Stimulated activated CD4-positive, alpha-beta T cell treated with anti-CD3 and anti-CD28 coated beads, Interleukin-2, amount 100 ng/mL, for 4 hours (primary cell): Measurements from ENCODE around the gene ZDHHC12.

Experiments
- DNase-seq: peaks from one replicate; pipeline ENCODE4 v3.0.0-alpha.2; 2020; ENCODE audit warnings: low read depth

ZDHHC12 gene

DNA sequence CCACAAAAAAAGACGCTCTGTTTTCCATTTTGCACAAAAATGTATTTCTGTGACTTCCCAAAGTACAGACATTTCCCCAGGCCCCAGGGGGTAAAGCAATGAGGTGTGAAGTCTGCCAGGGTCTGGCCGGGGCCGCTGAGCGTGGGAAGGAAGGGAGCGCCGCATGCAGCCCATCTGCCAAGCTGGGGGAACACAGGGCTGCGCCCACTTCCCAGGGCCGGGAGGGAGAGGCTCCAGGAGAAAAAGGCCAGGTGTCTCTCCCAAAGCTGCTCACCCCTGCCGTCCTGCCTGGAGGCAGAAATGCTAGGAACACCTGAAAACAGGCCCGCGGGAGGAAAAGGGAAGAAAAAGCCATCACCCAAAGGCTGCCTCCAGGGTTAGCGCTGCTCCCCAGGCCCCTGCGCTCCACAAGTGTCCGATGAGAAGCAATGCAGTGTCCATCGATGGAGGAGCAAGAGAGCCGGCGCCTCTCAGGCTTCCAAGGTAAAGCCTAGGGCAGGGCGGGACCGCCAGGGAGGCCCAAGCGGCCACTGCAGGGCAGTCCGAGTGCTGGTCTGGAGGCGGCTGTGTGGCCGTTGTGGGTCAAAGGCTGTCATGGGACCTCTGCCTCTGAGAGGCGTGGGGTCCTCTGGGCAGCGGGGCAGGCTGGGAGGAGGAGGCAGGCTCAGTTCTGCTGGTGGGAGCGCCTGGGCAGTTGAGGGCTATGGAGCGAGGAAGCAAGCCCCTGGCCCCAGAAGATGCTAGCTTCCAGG is 6.0 kb upstream of the ZDHHC12 start:
- no peak for DNase-seq

DNA sequence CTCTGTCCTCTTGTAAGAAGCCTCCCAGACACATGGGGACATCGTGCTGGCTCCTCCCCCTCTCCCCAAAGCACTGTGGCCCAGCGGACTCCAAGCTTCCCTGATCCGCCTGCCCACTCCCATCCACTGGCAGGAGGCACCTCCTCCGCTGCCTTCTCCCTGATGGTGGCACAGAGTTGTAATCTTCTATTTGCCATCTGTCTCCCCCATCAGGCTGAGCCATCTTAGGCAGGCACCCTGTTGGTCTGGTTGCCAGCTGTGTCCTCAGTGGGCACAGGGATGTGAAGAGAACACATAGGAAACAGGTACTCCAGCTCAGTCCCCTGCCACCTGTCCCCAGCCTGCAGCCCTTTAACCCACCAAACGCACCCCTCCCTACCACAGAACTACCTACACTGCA is 5.4 kb upstream of the ZDHHC12 start:
- no peak for DNase-seq

DNA sequence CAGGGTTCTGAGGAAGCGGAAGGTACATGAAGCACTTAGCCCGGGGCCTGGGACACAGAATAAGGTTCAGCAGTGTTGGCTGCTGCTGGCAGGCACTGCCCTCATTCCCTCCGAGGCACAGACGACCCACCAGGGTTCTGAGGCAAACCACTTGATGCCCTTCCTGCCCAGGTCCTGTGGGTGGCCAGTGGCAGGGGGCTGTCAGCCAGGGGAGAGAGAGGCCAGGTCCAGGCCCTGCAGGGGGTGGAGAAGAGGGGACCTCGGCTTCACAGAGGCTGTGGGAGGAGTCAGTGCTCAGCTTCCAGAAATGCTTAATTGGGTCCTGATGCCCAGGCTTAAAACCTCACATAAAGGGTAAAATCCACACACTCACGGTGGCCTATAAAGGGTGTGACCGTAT is 4.4 kb upstream of the ZDHHC12 start:
- DNase-seq, result no peak

DNA sequence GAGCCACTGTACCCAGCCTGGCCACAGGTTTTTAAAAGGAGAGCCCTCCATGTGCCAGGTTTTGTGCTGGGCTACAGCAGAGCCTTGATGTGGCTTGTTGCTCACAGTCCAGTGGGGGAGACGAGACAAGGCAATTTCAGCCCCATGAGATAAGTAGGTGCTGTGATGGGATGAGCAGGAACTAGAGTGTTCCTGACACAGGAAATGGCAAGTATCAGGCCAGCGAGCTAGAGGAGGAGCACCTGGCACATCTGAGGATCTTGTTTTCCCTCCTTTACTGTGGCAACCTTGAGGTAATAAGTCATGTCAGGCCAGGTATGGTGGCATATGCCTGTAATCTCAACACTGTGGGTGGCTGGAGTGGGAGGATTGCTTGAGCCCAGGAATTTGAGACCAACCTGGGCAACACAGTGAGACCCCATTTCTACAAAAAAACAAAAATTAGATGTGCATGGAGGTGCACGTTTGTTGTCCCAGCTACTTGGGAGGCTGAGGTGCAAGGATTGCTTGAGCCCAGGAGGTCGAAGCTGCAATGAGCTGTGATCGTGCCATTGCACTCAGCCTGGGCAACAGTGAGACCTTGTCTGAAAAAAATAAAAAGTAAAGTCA is 3.8 kb upstream of the ZDHHC12 start:
- no peak for DNase-seq

DNA sequence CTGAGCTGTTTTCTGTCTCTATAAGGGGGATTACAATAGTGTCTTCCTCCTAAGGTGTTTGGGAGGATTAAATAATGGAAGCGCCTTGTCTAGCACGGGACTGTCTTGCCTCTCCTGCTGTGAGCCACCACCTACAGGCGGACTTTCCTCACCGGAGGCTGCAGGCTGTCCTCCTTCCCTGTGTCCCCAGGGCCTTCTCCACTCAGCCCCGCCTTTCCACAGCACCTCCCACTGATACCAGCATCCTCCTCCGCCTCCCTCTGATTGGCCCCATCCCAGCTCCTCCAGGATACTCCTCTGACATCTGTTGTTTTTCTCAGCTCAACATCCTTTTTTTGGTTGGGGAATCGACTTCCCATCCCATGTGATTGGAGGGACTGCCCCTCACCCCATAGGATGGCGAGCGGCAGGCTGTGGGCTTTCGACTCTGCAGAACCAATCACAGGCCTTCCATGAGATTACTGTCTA is 851 bp upstream of the ZDHHC12 start:
- no peak for DNase-seq

DNA sequence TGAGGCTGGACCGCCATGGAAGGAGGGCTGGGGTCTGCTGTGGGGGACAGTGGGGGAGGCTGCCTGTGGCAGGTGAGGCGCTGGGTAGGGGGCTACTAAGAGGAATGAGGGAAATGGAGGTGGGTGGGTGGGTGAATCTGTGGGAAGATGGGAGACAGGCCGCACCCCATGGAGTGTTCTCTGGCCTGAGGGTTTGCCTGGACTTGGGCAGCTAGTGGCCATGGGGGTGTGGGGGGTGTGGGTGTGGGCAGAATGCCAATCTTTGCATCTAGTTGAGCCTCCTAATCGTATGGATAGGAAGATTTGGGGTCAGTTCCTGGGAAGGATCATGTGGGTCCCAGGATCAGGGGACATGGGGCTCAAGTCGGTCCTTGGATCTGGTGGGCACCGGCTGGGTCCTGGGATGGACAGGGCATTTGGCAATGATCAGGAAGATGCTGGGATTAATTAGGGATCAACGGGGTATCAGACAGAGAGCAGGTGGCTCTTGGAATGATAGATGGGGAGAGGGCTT is 518 bp downstream of the ZDHHC12 start:
- no peak for DNase-seq

DNA sequence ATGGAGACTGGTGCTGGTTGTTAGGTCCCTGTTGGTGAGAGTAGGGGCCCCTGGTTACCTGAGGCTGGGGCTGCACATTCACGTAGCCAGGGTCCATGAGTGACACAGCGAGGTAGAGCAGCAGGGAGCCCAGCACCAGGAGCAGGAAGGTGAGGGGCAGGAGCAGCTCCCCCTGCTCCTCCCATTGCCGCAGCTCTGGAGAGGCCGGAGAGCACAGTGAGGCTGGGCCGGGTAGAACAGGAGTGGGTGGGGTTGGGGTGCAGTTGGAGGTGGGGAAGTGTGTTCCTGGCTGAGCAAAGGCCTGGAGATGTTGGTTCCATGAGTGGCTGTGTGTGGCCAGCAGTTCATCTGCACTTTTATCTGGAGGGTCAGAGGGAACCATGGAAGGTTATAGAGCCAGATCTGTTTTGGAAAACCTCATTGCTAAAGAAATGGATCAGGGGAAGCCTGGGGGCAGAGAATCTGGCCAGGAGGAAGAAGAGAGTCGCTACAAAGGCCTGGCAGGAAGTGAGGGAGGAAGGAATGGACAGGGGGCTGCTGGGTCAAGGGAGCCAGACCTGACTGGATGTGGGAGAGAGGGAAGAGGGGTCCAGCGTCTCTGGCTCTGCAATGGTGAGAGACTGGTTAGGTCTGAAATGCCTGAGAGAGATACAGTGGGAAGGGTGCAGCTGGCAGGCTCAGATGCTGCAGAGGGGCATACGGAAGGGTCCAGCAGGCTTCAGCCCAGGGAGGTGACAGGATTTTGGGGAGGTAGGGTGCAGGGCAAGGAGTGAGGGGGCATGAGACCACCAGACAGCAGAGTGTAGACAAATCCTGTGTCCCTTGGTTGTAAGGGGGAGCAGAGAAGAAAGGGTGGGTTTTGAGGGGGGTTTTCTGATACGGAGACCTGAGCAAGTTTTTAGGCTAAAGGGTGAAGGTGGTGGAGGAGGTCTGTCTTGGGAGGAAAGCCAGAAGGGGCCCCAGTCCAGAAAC is 1.3 kb downstream of the ZDHHC12 start:
- no peak for DNase-seq

DNA sequence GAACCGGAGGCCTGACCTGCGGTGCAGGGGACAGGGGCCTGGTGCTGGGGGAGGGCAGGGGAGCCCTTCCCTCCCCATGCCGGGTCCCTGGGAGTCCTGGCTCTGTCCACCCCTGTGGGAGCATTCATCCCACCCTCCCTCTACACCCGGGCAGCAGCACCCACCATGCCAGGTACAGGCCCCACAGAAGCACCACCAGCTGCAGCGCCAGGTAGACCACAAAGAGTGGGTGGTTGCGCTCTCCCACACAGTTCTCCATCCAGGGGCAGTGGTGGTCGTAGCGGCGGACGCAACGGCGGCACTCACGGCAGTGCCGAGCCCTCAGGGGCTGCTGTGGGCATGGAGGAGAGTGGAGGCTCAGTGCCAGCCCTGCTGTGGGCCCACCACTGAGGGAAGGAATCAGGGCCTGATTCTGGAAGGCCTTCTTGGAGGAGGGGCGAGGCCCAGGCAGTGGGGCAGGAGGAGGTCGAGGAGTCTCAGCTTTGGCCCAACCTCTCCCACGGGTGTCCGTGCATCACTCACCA is 2.4 kb downstream of the ZDHHC12 start:
- DNase-seq, result no peak

DNA sequence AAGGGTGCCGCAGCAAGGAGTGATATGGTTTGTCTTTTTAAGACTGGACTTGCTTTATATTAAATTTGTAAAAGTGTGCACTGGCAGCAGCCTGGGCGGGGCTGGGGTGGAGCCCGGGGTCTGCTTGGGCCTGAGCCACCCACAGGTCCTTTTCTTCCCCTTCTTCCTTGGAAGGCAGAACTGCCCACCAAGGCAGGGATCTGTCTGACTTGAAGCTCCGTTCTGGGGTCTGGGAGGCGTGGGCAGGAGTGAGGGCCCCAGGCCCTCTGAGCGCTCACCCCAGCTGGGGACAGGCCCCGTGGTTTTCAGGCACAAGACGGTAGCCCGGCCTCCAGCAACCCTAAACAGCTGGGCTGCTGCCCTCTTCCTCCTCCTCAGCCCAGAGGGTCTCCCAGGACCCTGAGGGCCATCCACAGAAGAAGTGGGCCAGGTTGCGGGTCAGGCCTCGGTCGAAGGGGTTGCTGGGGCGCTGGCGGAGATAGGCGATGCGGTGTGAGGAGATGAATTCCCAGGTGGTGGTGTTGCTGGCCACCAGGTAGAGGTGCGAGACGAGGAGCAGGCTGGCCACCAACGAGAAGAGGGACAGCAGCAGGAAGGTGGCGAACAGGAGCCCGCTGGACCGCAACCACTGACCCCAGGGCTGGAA is 3.0 kb downstream of the ZDHHC12 start:
- DNase-seq, result no peak

DNA sequence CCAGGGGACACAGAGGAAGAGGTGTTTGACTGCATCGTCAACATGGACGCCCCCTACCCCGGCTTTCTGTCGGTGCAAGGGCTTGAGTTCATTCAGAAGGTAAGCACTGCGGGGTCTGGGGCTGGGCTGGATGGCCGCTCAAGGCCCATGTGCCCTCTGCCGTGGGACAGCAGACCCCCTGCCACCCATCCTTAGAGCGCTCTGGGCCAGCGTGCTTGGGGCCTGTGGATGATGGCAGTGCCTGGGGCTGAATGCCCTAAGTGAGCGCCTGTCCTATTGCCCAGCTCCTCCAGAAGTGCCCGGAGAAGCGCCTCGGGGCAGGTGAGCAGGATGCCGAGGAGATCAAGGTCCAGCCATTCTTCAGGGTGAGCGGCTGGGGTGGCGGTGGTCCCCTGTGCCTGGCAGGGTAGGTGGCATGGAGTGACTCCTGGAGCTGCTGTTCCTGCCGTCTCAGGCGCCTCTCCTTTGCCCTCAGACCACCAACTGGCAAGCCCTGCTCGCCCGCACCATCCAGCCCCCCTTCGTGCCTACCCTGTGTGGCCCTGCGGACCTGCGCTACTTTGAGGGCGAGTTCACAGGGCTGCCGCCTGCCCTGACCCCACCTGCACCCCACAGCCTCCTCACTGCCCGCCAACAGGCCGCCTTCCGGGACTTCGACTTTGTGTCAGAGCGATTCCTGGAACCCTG is 3.9 kb downstream of the ZDHHC12 start:
- DNase-seq, result no peak

DNA sequence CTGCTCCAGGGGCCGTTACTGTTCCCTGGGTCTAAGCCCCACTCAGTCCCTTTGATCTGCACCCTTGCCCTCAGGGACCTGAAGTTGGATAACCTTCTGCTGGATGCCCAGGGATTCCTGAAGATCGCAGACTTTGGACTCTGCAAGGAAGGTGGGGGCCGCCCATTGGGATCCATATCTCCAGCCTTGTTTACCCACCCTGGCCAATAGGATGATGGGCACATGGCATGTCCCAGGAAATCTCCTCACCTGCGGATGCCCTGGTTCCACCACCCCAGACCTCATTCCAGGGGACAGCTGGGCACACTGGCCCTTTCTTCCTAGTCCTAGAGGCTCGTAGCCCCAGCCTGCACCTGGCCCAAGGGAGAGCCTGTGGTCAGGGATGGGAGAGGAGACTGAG is 5.5 kb downstream of the ZDHHC12 start:
- DNase-seq, result no peak

DNA sequence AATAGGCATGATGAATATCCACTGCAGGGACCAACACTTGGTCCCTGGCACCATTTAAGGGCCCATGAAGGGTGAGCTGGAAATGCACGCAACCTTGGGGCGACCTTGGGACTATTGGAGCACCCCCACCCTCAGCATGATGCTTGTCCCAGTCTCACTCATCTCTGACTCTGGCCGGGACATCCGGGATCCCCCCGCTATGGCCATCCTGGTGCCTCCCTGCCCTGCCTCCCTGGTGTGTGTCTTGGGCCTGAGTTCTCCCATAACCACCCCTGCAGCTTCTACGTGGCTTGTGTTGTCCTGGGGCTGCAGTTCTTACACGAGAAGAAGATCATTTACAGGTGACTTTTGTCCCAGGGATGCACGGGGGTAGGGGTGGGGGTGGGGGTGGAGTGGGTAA is 5.9 kb downstream of the ZDHHC12 start:
- DNase-seq, result no peak

DNA sequence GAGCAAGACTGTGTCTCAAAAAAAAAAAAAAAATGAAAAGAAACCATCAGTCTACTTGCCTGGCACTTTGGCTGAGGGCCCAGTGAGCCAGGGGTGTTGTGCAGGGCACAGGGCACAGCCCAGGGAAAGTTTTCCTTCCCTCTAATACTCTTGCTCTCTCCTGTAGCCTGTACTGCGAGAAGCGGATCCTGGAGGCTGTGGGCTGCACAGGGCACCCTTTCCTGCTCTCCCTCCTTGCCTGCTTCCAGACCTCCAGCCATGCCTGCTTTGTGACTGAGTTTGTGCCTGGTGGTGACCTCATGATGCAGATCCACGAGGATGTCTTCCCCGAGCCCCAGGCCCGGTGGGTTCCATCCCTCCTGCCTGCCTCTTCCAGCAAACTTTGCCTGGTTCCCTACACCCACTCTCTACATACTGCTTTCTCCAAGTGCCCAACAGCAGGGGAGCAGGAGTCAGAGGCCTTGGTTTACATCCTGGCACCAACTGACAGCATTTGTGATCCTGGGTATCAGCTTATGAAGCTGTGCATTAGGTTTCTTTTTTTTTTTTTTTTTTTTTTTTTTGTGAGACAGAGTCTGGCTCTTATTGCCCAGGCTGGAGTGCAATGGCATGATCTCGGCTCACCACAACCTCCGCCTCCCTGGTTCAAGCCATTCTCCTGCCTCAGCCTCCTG is 7.2 kb downstream of the ZDHHC12 start:
- no peak for DNase-seq

DNA sequence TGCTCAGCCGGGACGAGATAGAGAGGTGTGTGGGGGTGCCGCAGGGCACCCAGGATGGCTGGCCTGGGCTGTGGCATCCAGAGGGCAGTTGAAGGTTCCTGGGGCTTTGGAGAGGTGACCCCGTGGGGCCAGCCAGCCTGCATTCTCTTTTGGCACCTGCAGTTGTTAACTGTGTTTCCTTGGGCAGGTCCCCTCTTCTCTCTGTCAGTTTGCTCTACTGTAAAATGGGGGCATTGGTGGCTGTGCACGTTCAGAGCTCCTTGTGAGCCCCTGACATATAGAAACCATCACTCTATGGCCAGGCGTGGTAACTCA is 8.5 kb downstream of the ZDHHC12 start:
- DNase-seq, result no peak

DNA sequence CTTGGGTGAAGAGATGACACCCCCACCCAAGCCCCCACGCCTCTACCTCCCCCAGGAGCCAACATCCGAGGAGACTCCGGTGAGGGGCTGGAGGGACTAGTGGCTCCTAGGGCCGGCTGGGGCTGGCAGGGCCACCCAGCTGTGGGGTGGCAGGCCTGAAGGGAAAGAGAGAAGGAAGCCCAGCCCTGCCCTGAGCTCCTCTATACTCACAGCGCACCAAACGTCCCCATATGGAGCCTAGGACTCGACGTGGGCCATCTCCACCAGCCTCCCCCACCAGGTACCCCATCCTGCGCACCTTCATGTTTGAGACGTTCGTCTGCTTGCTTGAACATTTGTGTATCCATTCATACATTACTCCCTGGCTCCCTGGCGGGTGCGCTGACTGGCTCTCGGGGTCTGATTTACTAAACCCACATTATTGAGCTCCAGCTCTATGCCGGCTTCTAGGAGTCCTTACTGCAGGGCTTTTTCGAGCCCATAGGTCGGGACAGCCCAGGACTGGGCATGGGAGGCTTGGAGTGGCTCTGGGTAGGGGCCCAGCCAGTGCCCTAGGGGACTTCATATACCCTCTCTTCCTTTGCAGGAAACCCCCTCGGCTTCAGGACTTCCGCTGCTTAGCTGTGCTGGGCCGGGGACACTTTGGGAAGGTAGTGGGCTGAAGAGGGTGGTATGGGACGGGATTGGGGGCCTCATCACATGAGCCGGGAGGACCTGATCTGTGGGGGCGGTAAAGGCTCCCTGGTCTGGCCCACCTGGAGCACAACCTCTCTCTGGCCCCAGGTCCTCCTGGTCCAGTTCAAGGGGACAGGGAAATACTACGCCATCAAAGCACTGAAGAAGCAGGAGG is 9.1 kb downstream of the ZDHHC12 start:
- DNase-seq, result no peak

DNA sequence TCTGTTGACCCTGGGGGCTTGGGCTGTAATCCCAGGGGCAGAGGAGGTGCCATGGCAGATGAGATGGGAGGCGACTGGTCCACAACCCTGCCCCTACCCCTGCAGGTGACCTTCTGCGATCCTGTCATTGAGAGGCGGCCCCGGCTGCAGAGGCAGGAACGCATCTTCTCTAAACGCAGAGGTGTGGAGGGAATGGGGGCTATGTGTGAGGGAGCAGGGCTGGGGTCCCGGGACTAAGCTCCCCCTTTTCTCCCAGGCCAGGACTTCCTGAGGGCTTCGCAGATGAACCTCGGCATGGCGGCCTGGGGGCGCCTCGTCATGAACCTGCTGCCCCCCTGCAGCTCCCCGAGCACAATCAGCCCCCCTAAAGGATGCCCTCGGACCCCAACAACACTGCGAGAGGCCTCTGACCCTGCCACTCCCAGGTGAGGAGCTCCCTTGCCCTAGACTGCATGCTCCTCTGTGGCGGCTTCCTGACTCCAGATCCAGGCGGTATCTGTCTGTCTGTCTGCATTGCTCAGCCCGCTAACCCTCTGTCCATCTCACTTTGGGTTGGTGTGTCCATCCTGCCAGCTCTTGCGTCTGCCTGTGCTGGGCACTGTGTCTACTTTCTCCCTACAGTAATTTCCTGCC is 9.9 kb downstream of the ZDHHC12 start:
- no peak for DNase-seq

DNA sequence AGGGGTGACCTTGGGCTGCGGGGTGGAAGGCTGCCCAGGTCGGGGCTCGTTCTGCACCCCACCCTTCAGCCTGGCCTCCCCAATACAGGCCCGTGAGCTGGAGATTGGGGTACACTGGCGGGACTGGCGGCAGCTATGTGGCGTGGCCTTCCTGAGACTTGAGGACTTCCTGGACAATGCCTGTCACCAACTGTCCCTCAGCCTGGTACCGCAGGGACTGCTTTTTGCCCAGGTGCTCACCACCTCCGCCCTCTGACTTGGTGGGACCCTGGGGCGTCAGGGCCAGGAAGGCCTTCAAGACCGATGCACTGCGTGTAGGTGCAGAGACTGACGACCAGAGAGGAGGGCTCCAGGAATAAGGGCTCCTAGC is 10.5 kb downstream of the ZDHHC12 start:
- no peak for DNase-seq

DNA sequence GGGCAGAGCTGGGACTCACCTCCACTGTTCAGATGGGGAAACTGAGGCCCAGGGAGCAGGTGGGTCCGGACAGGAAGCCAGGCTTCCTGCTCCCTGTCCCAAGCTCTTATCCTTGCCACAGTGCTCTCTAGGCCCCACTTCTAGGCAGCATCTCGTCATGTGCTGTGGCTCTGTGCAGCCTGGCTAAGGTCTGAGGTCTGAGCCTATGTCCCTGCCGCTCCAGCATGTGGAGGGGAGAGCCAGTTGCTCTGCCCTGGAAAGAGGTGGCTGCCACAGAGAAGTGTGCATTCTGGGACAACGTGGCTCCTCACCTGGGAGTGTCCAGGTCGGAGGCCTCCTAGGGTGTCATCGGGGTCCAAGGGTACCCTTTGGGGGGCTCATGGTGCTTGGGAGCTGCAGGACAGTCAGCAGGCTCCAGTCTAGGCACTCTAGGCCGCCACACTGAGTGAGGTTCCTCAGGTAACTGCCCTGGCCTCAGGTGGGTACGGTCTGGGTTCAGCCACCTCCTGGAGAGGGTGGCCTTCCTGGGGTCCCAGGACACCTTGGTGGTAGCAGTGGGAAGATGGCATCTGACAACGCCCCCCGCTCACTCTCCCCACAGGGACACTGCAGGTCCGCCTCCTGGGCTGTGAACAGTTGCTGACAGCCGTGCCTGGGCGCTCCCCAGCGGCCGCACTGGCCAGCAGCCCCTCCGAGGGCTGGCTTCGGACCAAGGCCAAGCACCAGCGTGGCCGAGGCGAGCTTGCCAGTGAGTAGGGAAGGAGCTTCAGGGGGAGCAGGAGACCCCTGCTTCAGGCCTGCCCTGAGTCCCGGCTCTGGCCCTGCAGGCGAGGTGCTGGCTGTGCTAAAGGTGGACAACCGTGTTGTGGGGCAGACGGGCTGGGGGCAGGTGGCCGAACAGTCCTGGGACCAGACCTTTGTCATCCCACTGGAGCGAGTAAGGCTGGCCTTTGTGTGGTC is 11.2 kb downstream of the ZDHHC12 start:
- DNase-seq, result no peak
